GM23338 (cell line): ENCODE measurements around the gene ARSB.

ENCODE experiments used
- CREB1 ChIP-seq: fragments of 250-450 bp; sonication (Bioruptor Pico); IDR thresholded peaks from 2 replicates; pipeline ENCODE4 v1.5.0; 2020; ENCODE audit warnings: low read depth, mild to moderate bottlenecking, moderate library complexity
- ETS1 ChIP-seq: IDR thresholded peaks from 2 replicates; pipeline ENCODE4 v1.6.1; 2016; ENCODE audit warnings: antibody characterized with exemption
- EZH2 ChIP-seq: fragments of 200-600 bp; sonication (generic); IDR thresholded peaks from one replicate; pipeline ENCODE4 v1.8.0; 2017; ENCODE audit warnings: antibody characterized with exemption, mild to moderate bottlenecking, low read depth; ENCODE audit not compliant: unreplicated experiment
- EZH2phosphoT487 ChIP-seq: fragments of 200-600 bp; sonication (generic); IDR thresholded peaks from one replicate; pipeline ENCODE4 v1.8.1; 2018; ENCODE audit warnings: antibody characterized with exemption; ENCODE audit not compliant: unreplicated experiment
- JUNB ChIP-seq: IDR thresholded peaks from one replicate; pipeline ENCODE4 v1.6.1; 2016; ENCODE audit warnings: antibody characterized with exemption; ENCODE audit not compliant: unreplicated experiment
- NANOG ChIP-seq: IDR thresholded peaks from 2 replicates; pipeline ENCODE4 v1.6.1; 2016; ENCODE audit warnings: antibody characterized with exemption, borderline replicate concordance
- POLR2AphosphoS5 ChIP-seq: IDR thresholded peaks from 2 replicates; pipeline ENCODE4 v1.6.1; 2016; ENCODE audit warnings: antibody characterized with exemption, low read depth
- REST ChIP-seq: IDR thresholded peaks from one replicate; pipeline ENCODE4 v1.6.1; 2018; ENCODE audit warnings: antibody characterized with exemption; ENCODE audit not compliant: unreplicated experiment
- STAT1 ChIP-seq: IDR thresholded peaks from one replicate; pipeline ENCODE4 v1.6.1; 2016; ENCODE audit warnings: antibody characterized with exemption; ENCODE audit not compliant: unreplicated experiment
- ZNF114 ChIP-seq: fragments of 250-450 bp; sonication (Bioruptor Pico); IDR thresholded peaks from 2 replicates; pipeline ENCODE4 v1.5.0; 2020; ENCODE audit warnings: mild to moderate bottlenecking, moderate library complexity
- ZNF331 ChIP-seq: fragments of 250-450 bp; sonication (Bioruptor Pico); IDR thresholded peaks from 2 replicates; pipeline ENCODE4 v1.5.0; 2020; ENCODE audit warnings: low read depth, mild to moderate bottlenecking, moderate library complexity
- TF ChIP-seq, protein P1 (sequence below), 2 experiments: fragments of 200-600 bp in 1 of 2; sonication (generic) in 1 of 2; conservative IDR thresholded peaks; 2 replicates each; pipeline versions ENCODE4 v1.5.1 to v1.6.1; 2016 to 2017; ENCODE audit warnings: antibody characterized with exemption in 2 of 2, low read depth in 2 of 2, mild to moderate bottlenecking in 2 of 2, moderate library complexity in 1 of 2
- TF ChIP-seq, protein P2 (sequence below): fragments of 250-450 bp; sonication (Bioruptor Pico); IDR thresholded peaks from 2 replicates; pipeline ENCODE4 v1.5.0; 2020; ENCODE audit warnings: mild to moderate bottlenecking, moderate library complexity

GRCh38 chr5:78819707-78820106 lies 165.4 kb downstream of the ARSB start:
- TF ChIP-seq EZH2: no peak
- TF ChIP-seq REST: no peak
- TF ChIP-seq, protein P1, sequence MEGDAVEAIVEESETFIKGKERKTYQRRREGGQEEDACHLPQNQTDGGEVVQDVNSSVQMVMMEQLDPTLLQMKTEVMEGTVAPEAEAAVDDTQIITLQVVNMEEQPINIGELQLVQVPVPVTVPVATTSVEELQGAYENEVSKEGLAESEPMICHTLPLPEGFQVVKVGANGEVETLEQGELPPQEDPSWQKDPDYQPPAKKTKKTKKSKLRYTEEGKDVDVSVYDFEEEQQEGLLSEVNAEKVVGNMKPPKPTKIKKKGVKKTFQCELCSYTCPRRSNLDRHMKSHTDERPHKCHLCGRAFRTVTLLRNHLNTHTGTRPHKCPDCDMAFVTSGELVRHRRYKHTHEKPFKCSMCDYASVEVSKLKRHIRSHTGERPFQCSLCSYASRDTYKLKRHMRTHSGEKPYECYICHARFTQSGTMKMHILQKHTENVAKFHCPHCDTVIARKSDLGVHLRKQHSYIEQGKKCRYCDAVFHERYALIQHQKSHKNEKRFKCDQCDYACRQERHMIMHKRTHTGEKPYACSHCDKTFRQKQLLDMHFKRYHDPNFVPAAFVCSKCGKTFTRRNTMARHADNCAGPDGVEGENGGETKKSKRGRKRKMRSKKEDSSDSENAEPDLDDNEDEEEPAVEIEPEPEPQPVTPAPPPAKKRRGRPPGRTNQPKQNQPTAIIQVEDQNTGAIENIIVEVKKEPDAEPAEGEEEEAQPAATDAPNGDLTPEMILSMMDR (conservative IDR thresholded peaks at IDR 0.05; ENCODE audit: low read depth in 2 of 2): 0 out of 4 replicates have a peak, but pooled peaks of 1 of the 2 experiments have one; percentile 8
- no peak for TF ChIP-seq ZNF114 (CRISPR knock-in tag)
- TF ChIP-seq EZH2phosphoT487: no peak
- no peak for TF ChIP-seq ZNF331 (CRISPR knock-in tag)
- no peak for TF ChIP-seq POLR2AphosphoS5
- TF ChIP-seq CREB1 (CRISPR knock-in tag): no peak
- TF ChIP-seq STAT1: no peak
- no peak for TF ChIP-seq NANOG
- no peak for TF ChIP-seq JUNB
- no peak for TF ChIP-seq ETS1
- TF ChIP-seq, protein P2, sequence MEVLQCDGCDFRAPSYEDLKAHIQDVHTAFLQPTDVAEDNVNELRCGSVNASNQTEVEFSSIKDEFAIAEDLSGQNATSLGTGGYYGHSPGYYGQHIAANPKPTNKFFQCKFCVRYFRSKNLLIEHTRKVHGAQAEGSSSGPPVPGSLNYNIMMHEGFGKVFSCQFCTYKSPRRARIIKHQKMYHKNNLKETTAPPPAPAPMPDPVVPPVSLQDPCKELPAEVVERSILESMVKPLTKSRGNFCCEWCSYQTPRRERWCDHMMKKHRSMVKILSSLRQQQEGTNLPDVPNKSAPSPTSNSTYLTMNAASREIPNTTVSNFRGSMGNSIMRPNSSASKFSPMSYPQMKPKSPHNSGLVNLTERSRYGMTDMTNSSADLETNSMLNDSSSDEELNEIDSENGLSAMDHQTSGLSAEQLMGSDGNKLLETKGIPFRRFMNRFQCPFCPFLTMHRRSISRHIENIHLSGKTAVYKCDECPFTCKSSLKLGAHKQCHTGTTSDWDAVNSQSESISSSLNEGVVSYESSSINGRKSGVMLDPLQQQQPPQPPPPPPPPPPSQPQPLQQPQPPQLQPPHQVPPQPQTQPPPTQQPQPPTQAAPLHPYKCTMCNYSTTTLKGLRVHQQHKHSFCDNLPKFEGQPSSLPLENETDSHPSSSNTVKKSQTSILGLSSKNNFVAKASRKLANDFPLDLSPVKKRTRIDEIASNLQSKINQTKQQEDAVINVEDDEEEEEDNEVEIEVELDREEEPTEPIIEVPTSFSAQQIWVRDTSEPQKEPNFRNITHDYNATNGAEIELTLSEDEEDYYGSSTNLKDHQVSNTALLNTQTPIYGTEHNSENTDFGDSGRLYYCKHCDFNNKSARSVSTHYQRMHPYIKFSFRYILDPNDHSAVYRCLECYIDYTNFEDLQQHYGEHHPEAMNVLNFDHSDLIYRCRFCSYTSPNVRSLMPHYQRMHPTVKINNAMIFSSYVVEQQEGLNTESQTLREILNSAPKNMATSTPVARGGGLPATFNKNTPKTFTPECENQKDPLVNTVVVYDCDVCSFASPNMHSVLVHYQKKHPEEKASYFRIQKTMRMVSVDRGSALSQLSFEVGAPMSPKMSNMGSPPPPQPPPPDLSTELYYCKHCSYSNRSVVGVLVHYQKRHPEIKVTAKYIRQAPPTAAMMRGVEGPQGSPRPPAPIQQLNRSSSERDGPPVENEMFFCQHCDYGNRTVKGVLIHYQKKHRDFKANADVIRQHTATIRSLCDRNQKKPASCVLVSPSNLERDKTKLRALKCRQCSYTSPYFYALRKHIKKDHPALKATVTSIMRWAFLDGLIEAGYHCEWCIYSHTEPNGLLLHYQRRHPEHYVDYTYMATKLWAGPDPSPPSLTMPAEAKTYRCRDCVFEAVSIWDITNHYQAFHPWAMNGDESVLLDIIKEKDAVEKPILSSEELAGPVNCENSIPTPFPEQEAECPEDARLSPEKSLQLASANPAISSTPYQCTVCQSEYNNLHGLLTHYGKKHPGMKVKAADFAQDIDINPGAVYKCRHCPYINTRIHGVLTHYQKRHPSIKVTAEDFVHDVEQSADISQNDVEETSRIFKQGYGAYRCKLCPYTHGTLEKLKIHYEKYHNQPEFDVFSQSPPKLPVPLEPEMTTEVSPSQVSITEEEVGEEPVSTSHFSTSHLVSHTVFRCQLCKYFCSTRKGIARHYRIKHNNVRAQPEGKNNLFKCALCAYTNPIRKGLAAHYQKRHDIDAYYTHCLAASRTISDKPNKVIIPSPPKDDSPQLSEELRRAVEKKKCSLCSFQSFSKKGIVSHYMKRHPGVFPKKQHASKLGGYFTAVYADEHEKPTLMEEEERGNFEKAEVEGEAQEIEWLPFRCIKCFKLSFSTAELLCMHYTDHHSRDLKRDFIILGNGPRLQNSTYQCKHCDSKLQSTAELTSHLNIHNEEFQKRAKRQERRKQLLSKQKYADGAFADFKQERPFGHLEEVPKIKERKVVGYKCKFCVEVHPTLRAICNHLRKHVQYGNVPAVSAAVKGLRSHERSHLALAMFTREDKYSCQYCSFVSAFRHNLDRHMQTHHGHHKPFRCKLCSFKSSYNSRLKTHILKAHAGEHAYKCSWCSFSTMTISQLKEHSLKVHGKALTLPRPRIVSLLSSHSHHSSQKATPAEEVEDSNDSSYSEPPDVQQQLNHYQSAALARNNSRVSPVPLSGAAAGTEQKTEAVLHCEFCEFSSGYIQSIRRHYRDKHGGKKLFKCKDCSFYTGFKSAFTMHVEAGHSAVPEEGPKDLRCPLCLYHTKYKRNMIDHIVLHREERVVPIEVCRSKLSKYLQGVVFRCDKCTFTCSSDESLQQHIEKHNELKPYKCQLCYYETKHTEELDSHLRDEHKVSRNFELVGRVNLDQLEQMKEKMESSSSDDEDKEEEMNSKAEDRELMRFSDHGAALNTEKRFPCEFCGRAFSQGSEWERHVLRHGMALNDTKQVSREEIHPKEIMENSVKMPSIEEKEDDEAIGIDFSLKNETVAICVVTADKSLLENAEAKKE (CRISPR knock-in tag): no peak
